ENCODE measurements around the gene ASAP3.

DNA sequence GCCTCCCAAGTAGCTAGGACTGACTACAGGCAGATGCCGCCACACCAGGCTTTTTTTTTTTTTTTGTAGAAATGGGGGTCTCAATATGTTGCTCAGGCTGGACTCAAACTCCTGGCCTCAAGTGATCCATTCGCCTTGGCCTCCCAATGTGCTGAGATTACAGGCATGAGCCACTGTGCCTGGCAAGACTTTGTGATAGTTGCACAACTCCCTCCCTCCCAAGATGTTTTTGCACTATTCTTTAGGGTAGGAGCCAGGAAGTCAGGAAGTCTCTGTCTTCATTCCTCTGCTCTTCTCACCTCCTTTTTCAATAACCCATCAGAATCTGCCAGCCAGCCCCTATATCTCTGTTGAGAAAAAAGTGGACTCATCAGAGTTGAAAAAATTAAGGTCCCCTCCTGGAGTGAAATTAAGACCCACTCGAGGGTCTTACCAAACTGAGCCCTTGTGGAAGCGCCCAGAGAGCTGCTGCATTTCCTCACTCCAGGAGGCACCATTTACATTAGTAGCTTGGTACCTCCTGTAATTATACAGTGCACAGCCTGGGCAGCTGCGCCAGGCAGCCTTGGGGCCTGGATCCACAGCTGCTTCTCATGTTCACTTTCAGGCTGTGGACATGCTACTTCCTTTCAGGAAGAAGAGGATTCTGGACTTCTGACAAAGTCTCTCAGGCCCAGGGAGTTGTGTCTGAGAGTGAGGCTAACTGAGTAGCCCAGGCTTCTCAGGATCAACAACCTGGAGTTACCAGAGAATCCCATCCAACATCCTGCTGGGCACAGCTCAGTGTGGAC is 83.5 kb downstream of the ASAP3 start:
- TF ChIP-seq, protein P1, sequence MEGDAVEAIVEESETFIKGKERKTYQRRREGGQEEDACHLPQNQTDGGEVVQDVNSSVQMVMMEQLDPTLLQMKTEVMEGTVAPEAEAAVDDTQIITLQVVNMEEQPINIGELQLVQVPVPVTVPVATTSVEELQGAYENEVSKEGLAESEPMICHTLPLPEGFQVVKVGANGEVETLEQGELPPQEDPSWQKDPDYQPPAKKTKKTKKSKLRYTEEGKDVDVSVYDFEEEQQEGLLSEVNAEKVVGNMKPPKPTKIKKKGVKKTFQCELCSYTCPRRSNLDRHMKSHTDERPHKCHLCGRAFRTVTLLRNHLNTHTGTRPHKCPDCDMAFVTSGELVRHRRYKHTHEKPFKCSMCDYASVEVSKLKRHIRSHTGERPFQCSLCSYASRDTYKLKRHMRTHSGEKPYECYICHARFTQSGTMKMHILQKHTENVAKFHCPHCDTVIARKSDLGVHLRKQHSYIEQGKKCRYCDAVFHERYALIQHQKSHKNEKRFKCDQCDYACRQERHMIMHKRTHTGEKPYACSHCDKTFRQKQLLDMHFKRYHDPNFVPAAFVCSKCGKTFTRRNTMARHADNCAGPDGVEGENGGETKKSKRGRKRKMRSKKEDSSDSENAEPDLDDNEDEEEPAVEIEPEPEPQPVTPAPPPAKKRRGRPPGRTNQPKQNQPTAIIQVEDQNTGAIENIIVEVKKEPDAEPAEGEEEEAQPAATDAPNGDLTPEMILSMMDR (IDR thresholded peaks at IDR 0.05; ENCODE audit: borderline replicate concordance, extremely low read depth, low read length, poor library complexity, severe bottlenecking) = no peak
- no peak for TF ChIP-seq EZH2 (IDR thresholded peaks at IDR 0.05; ENCODE audit: borderline replicate concordance, low read depth, low read length, severe bottlenecking)
